PC-9 (cell line): ENCODE results near the gene C11orf21.

ENCODE experiments used
- EZH2 ChIP-seq: fragments of 200-600 bp; sonication (generic); IDR thresholded peaks from 2 replicates; pipeline ENCODE4 v1.8.0; 2017; ENCODE audit warnings: antibody characterized with exemption, low read depth
- TF ChIP-seq, protein P1 (sequence below): fragments of 200-600 bp; sonication (generic); conservative IDR thresholded peaks from 2 replicates; pipeline ENCODE4 v1.6.1; 2017; ENCODE audit warnings: mixed run types, antibody characterized with exemption, mild to moderate bottlenecking, moderate library complexity

DNA sequence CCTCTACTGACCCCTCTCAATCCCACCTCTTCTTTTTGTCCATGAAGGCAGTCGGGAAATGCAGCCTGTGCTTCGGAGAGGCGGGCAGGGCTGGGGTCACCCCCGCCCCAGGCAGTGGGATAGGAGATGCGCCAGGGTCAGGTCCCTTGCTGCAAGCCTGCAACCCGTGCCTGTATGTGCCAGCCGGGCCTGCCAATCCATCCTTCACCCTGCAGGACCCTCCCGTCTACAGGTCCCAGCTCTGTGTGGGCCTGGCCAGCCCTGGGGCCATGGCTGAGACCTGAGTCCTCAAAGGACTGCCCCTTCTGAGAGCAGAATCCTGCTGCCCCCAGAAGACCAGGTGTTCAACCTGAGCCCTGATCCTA, 42.3 kb downstream of the C11orf21 start:
- TF ChIP-seq, protein P1, sequence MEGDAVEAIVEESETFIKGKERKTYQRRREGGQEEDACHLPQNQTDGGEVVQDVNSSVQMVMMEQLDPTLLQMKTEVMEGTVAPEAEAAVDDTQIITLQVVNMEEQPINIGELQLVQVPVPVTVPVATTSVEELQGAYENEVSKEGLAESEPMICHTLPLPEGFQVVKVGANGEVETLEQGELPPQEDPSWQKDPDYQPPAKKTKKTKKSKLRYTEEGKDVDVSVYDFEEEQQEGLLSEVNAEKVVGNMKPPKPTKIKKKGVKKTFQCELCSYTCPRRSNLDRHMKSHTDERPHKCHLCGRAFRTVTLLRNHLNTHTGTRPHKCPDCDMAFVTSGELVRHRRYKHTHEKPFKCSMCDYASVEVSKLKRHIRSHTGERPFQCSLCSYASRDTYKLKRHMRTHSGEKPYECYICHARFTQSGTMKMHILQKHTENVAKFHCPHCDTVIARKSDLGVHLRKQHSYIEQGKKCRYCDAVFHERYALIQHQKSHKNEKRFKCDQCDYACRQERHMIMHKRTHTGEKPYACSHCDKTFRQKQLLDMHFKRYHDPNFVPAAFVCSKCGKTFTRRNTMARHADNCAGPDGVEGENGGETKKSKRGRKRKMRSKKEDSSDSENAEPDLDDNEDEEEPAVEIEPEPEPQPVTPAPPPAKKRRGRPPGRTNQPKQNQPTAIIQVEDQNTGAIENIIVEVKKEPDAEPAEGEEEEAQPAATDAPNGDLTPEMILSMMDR = no peak
- TF ChIP-seq EZH2 = no peak
